Measurements from ENCODE around the gene HLA-B.
"Not testable (repeated sequence)": the region's sequence is repeated elsewhere in the genome, so short reads cannot be mapped to it uniquely, and the experiment has no call there.

Gene HLA-B

DNA sequence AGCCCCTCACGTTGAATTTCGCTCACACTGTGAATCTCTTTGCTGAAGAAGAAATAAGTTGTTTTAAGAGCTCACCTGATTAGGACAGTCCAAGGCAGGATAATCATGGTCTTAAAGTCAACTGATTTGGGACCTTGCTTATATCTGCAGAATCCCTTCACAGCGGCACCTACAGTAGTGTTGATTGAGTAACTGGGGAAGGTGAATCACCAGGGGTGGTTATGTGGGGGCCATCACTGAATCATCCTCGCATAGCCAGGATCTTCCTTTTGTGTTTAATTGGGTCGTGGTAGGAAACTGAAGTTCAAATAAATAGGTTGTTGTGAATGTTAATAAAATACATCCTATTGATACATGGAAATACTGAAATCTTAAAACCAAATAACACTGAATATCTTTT, 26.2 kb upstream of the HLA-B start:
- no peak for DNase-seq (ENCODE audit: low read depth)

DNA sequence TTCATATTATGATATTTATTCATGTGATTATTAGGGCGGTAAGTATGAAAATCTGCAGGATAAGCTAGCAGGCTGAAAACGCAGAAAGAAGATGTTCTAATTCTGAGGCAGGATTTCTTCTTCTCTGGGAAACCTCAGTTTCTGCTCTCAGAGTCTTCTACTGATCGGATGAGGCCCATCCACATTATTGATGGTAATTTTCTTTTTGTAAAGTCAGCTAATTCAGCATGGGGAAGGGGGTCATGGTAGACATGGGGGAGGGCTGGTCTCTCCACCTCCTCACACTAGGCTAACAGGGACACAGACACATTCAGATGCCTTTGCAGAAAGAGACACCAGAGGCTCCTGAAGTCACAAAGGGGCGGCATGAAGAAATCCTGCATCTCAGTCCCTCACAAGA, 24.7 kb upstream of the HLA-B start:
- no peak for DNase-seq (ENCODE audit: low read depth)

DNA sequence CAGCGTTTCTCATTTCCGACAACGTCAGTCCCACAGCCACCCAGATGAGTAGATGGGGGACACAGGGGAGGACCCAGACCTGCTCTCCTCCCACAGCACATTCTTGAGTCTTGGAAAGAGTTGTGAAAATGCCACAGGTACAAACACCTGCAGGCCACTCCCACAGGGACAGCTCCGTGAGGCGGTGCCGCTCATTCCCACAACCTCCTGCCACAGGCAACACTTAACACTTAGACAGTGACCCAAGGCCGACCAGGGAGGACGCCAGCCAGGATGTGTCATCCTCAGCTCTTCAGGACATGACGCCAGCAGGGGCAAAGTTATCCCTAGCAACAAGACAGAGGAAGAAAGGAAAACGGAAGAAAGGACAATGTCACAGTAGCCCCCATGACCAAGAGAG, 22.9 kb upstream of the HLA-B start:
- DNase-seq (ENCODE audit: low read depth) = no peak

DNA sequence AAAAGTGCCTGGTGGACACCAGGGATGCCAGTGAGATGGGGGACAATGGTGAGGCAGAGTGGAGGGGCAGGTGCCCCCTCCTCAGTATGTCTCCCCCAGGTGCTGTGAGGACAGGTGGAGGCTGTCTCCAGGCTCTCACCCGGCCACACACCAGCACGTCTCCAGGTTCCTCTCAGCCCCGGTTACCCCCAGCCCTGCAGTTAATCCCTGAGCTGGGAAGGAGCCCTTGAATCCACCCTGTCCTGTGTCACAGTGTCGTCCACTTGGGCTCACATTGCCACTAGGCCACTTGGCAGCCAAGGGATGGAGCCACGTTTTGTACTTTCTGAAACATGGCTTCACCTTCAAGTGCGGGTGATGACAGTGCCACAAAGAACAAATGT, 21.7 kb upstream of the HLA-B start:
- DNase-seq (ENCODE audit: low read depth) = no peak

DNA sequence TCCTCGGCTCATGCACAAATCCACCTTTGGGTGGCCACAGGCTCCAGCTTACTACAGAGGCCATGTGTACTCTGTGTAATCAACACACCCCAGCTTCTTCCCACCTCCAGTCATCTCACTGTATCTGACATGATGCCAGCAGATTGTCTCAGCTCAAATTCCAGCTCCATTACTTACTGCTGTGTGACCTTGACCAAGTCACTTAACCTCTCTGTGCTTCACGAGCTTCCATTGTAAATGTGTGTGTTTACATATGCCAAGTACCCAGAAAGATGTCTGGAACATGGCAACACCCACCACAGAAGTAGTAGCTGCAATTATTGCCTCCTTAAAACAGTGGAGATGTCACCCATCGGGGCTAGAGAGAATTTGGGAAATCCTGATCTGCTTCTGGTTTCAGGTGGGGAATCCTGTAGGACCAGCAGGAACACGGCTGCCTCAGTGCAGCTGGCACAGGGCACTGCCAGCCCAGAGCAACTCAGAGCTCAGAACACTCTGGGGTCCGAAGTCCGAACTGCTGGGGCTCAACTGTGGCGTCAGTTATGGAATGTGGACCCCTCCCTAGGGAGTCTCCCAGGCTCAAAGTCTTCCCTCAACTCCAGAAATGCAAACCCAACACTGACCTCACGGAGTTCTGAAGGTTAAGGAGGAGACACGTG, 21.2 kb upstream of the HLA-B start:
- no peak for DNase-seq (ENCODE audit: low read depth)

DNA sequence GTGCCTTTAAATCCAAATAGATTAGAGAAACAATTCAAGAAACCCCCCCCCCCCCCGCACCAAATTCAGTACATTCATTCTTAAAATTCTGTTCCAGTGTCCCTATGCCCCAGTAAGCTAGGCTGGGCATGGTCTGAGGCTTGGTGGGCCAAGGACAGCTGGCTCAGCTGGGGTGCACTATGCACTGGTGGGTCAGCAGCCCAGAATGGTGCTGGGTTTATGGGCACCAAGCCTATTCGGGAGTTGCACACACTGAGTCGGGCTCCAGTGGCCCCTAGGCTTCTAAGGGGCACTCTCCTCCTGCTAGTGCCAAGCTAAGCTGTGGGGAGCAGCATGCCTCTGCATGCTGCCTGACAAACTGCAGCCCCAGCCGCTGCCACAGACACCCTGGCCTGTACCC, 20.1 kb upstream of the HLA-B start:
- DNase-seq (ENCODE audit: low read depth) = no peak

DNA sequence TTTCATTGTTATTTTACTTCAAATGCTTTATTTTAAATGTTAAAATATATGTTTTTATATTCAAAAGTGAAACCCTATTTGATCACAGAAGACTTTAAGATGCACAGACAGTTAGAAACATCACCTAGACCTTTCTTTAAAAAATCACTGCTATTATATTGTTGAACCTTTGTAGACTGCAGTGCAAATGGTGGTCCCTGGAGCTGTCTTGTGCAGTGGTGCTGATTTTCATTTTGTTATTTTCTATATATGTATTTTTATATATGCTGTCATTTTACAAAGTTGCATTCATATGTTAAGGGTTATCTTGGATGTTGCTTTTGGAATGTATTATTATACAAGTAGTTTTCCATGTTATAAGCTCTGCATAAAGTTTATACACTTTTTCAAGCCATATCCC, 18.7 kb upstream of the HLA-B start:
- DNase-seq (ENCODE audit: low read depth) = no peak

DNA sequence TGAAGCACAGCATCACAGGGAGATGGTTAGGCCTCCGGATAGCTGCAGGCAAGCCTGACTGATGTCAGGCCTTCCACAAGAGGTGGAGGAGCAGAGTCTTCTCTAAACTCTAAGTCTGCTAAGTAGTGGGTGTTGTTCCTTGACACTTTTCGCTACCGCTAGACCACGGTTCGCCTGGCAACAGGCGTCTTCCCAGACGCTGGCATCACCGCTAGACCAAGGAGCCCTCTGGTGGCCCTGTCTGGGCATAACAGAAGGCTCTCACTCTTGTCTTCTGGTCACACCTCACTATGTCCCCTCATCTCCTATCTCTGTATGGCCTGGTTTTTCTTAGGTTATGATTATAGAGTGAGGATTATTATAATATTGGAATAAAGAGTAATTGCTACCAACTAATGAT, 17.1 kb upstream of the HLA-B start:
- DNase-seq (ENCODE audit: low read depth) = not testable (repeated sequence)

DNA sequence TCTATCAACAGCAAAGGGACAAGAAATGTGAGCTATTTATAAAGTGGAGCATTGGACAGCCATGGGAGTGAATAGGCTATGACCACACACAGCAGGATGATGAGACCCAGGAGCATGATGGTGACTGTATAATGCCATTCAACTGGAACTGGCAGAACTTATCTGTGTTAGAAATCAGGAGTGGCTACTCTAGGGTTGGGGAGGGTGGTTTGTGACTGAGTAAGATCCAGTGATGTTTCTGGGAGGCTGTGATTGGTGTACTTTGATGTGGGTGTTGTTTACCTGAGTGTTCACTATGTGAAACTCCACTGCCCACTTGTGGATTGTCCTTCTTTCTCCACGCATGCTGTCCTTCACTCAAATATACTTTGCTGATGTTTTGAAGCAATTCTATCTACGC, 11.5 kb upstream of the HLA-B start:
- DNase-seq (ENCODE audit: low read depth) = no peak

DNA sequence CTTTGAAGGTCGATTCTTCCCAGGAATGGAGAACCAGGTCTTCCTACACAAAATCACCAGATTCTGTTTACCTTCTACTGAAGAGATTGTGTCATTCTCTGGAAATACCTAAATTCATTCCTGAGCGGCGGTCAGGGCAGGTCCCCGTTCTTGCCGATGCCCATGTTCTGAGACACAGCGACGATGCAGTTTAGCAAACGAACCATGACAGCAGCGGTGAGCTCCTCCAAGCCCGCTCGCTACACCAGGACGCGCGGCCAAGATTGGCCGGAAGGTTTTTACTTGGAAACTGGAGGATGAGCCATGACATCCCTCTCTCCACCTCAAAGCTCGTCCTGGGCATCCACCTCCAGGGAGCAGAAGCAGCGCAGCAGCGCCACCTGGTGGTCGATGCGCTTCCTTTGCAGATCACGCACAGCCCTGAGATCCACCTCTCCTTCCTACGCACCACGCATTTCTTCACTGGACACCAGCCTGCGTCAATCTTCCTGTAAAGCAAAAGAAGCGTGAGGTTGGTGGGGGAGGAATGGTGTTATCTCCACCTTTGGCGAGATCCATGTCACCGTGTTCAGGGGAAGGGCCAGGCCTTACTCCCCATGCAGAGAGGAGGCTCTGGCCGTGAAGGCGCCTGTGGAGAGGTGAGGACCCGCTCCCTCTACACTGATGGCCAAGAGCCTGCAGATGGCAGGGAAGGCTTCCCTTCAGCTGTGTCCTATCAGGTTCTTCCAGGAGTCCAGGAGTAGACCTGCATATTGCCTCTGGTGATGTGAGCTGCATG, 9.9 kb upstream of the HLA-B start:
- peak; percentile 81 for DNase-seq (ENCODE audit: low read depth)

DNA sequence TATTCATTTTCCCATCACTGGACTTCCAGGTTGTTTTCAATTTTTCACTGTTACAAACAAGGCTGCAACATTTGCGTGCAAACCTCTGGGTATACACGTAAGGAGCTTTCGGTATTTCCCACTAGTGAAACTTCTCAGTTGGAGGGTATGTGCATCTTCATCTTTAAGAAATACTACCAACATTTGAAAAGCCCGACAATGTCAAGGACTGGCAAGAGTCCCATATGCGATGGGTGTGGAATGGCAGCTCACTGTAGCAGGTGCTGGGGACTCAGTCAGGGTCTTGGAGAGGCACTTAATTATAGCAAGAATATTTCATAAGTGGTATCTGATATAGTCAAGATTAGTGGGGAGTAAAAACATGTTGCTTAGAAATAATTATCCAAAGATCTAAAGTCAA, 8.9 kb upstream of the HLA-B start:
- DNase-seq (ENCODE audit: low read depth) = no peak

DNA sequence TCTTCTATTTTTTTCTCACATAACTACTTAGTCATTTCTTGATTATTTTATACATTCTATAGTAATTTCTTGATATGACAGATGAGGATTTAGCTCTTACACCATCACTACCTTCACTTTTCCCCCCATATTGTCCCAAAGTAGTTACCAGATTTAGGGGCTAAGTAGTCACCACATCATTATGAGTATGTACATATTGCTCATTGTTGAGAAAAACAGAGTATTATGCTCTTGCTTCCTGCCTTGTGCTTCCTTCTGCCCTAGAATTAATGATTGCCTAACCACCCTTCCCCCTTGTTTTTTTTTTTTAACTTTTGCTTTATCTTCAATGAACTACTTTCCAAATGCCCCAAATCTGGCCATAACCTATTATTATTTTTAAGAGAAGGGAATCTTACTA, 6.8 kb upstream of the HLA-B start:
- DNase-seq (ENCODE audit: low read depth) = no peak

DNA sequence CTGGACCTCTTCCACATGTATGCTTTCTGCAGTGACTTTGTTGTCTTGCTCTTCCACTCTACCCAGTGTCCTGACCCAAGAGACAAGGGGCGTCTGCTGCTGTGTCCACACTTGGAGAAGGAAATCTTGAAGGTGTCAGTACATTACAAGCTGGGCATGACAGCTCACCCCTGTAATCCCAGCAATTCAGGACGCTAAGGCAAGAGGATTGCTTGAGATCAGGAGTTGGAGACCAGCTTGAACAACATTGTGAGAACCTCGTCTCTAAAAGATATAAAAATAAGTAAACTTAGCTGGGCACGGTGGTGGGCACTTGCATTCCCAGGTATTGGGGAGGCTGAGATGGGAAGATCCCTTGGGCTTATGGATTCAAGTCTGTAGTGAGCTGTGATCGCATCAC, 5.8 kb upstream of the HLA-B start:
- no peak for DNase-seq (ENCODE audit: low read depth)

DNA sequence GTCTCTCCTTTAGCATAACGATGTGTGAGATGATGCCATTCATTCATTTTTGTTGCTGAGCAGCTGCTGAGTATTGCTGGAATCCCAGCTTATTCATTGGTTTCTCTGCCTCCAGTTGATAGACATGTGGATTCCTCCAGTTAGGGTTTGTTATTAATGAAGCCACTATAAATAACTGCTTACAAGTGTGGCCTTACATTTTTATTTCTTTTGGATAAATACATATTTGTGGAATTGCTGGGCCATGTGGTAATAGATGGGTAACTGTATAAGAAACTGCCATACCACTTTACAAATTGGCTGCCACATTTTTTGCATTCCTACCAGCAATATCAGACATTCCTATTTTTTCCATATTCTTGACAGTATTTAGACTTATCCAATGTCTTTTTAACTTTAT, 2.6 kb upstream of the HLA-B start:
- no peak for DNase-seq (ENCODE audit: low read depth)

DNA sequence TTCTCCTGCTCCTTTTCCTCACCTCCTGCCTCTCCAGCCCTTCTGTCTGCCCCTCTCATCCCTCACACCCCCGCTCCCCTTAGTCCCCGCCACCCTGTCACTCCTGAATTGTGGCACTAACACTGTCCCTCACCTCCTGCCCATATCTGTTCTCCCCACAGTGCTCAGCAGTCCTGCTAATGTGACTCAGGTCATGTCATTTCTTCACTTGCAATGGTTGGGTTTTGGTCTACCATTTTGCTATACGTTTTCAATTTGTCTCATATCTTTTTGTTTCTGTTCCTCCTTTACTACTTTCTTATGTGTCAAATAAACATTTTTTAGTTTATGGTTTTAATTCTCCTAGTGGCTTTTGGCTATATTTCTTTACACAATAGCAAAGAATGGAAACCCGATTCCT, 1.3 kb upstream of the HLA-B start:
- no peak for DNase-seq (ENCODE audit: low read depth)

DNA sequence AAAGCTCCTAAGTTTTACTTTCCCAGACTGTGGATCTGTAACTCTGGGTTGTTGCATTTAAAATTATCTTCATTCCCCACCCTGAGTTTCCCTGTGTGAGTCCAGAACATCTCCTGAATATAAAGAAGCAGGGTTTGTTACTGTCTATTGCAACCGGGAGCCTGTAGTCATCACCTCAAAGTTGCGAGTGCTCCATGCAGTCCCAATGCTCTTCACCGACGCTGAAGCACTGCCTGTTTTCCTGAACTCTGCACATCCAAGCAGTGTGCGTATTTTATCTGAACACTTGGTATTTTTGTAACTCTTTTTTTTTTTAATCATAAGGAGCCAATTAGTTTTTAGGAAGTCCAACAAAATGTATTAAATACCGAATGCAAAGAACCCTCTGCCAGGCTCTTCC, 907 bp upstream of the HLA-B start:
- no peak for DNase-seq (ENCODE audit: low read depth)

DNA sequence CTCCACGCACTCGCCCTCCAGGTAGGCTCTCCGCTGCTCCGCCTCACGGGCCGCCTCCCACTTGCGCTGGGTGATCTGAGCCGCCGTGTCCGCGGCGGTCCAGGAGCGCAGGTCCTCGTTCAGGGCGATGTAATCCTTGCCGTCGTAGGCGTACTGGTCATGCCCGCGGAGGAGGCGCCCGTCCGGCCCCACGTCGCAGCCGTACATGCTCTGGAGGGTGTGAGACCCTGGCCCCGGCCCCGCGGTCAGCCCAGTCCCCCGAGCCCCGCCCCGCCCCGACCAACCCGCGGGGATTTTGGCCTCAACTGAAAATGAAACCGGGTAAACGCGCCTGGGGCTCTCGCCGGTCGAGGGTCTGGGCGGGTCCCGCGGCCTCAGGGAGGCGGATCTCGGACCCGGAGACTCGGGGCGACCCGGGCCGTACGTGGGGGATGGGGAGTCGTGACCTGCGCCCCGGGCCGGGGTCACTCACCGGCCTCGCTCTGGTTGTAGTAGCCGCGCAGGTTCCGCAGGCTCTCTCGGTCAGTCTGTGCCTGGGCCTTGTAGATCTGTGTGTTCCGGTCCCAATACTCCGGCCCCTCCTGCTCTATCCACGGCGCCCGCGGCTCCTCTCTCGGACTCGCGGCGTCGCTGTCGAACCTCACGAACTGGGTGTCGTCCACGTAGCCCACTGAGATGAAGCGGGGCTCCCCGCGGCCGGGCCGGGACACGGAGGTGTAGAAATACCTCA, 598 bp downstream of the HLA-B start:
- no peak for DNase-seq (ENCODE audit: low read depth)

DNA sequence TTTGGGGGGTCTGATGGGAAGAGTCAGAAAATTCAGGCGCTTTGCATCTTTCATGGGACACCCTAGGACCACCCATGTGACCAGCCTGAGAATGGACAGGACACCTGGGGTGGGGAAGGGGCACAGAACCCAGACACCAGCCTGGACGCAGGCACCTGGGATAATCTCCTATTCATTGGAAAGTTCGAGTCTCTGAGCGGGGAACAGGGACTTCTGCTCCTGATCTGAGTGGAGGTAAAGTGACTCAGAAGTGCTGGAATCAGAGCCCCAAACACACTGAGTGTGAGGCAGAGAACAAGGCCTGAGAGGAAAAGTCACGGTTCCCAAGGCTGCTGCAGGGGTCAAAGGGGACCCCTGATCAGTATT, 1.4 kb downstream of the HLA-B start:
- DNase-seq (ENCODE audit: low read depth) = no peak

DNA sequence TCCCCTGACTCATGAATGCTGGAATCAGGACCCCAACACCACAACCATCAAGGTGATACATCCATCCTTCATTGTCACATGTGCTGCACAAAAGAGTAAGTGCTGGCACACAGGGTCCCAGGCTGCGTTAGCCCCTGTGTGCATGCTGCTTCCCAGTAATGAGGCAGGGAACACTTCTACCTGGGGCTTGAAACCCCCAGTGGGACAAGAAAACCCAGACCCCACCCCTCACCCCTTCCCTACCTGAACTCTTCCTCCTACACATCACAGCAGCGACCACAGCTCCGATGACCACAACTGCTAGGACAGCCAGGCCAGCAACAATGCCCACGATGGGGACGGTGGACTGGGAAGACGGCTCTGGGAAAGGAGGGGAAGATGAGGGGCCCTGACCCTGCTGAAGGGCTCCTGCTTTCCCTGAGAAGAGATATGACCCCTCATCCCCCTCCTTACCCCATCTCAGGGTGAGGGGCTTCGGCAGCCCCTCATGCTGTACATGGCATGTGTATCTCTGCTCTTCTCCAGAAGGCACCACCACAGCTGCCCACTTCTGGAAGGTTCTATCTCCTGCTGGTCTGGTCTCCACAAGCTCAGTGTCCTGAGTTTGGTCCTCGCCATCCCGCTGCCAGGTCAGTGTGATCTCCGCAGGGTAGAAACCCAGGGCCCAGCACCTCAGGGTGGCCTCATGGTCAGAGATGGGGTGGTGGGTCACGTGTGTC, 2.0 kb downstream of the HLA-B start:
- DNase-seq (ENCODE audit: low read depth) = no peak

DNA sequence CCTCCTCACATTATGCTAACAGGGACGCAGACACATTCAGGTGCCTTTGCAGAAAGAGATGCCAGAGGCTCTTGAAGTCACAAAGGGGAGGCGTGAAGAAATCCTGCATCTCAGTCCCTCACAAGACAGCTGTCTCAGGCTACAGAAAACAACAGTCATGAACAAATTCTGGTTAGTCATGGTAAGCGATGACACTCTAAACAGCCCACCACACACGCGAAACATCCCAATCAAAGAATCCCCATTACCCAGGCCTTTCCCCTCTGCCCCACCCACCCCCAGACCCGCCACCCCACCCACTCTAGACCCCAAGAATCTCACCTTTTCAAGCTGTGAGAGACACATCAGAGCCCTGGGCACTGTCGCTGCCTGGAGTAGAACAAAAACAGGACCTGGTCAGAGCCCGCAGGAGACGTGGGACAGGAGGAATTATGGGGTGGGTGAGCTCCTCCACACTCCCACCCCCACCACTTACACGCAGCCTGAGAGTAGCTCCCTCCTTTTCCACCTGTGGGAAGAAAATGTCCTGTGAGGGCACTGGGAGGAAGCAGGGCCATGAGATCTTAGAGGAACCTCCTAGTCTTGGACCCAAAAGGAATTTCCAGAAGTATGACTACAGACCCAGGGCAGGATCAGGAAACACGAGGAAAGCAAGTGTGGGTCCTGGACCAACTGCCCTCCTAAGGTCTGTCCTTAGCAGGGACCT, 2.7 kb downstream of the HLA-B start:
- DNase-seq (ENCODE audit: low read depth) = no peak

DNA sequence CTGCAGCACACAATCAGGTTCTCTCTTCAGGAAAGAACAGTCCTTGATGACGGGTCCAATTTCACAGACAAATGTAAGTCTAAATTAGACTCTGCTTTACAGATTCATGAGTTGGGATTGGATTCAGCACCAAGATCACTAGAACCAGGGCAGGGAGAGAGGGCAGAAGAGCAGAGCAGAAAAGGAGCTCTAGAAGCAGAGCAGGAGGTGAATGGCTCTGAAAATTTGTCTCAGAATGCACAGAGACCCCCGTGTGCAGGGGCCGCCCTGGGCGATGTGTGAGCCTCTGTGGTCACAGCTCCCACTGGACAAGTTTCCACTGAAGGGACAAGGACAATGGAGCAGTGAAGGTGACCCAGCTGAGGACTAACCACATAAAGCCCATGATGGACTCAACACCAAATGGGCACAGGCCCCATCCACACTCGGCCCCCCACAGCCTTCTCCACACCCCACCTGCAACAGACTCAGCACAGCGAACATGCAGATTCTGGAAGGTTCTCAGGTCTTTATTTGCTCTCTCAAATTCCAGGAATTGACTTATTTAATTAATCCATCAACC, 3.5 kb downstream of the HLA-B start:
- no peak for DNase-seq (ENCODE audit: low read depth)

Measured in HS-5 (cell line).